Measurements from ENCODE around the gene MBNL1.
"Not testable (repeated sequence)": the region's sequence is repeated elsewhere in the genome, so short reads cannot be mapped to it uniquely, and the experiment has no call there.

Gene MBNL1

GRCh38 chr3:152321955-152322377 is 53.2 kb downstream of the MBNL1 start:
- DNase-seq: no peak

- no peak for DNase-seq
Measured at GRCh38 chr3:152322756-152323155, 54.0 kb downstream of the MBNL1 start.

- no peak for DNase-seq
Measured at GRCh38 chr3:152323834-152324233, 55.1 kb downstream of the MBNL1 start.

GRCh38 chr3:152325136-152325535 is 56.4 kb downstream of the MBNL1 start:
- no peak for DNase-seq

GRCh38 chr3:152327203-152327602 is 58.5 kb downstream of the MBNL1 start:
- DNase-seq: no peak

GRCh38 chr3:152328841-152329240 is 60.1 kb downstream of the MBNL1 start:
- DNase-seq: no peak

GRCh38 chr3:152330559-152330958 is 61.8 kb downstream of the MBNL1 start:
- no peak for DNase-seq

GRCh38 chr3:152331018-152331541 is 62.4 kb downstream of the MBNL1 start:
- DNase-seq: no peak

- no peak for DNase-seq
Measured at GRCh38 chr3:152331998-152332397, 63.3 kb downstream of the MBNL1 start.

- no peak for DNase-seq
Measured at GRCh38 chr3:152333928-152334327, 65.2 kb downstream of the MBNL1 start.

GRCh38 chr3:152334761-152335160 is 66.0 kb downstream of the MBNL1 start:
- no peak for DNase-seq

GRCh38 chr3:152335273-152335672 is 66.5 kb downstream of the MBNL1 start:
- no peak for DNase-seq

- not testable (repeated sequence) for DNase-seq
Measured at GRCh38 chr3:152337337-152337736, 68.6 kb downstream of the MBNL1 start.

- DNase-seq: no peak
Measured at GRCh38 chr3:152338159-152338720, 69.5 kb downstream of the MBNL1 start.

GRCh38 chr3:152339881-152340505 is 71.3 kb downstream of the MBNL1 start:
- DNase-seq: no peak

- DNase-seq: no peak
Measured at GRCh38 chr3:152345233-152345632, 76.5 kb downstream of the MBNL1 start.

GRCh38 chr3:152346058-152346457 is 77.3 kb downstream of the MBNL1 start:
- no peak for DNase-seq

GRCh38 chr3:152346740-152347139 is 78.0 kb downstream of the MBNL1 start:
- no peak for DNase-seq

GRCh38 chr3:152348436-152349177 is 79.9 kb downstream of the MBNL1 start:
- DNase-seq: no peak

- no peak for DNase-seq
Measured at GRCh38 chr3:152349392-152349791, 80.7 kb downstream of the MBNL1 start.

- no peak for DNase-seq
Measured at GRCh38 chr3:152350139-152350538, 81.4 kb downstream of the MBNL1 start.

- DNase-seq: no peak
Measured at GRCh38 chr3:152350776-152351175, 82.0 kb downstream of the MBNL1 start.

- DNase-seq: no peak
Measured at GRCh38 chr3:152352554-152352953, 83.8 kb downstream of the MBNL1 start.

GRCh38 chr3:152353578-152353977 is 84.8 kb downstream of the MBNL1 start:
- DNase-seq: no peak
